IPS DF 6.9 (cell line): ENCODE measurements around the gene UBA6.
"Not testable (repeated sequence)": the region's sequence is repeated elsewhere in the genome, so short reads cannot be mapped to it uniquely, and the experiment has no call there.

Experiments
- DNase-seq: peaks from one replicate; pipeline ENCODE4 v3.0.0-alpha.2; 2013; ENCODE audit warnings: low read depth, low spot score
- H3K27ac ChIP-seq: one replicate; pipeline ENCODE4 v1.5.1; 2013; ENCODE audit warnings: low read length, control low read depth
- H3K27me3 ChIP-seq: 2 replicates; pipeline ENCODE4 v1.6.1; 2013; ENCODE audit warnings: mild to moderate bottlenecking, low read length; ENCODE audit not compliant: control insufficient read depth, insufficient read depth
- H3K36me3 ChIP-seq: 2 replicates; pipeline ENCODE4 v1.6.1; 2013; ENCODE audit warnings: low read length; ENCODE audit not compliant: control insufficient read depth, insufficient read depth
- H3K4me1 ChIP-seq: 2 replicates; pipeline ENCODE4 v1.6.1; 2013; ENCODE audit warnings: low read length; ENCODE audit not compliant: control insufficient read depth, insufficient read depth
- H3K4me3 ChIP-seq: 2 replicates; pipeline ENCODE4 v1.5.1; 2013; ENCODE audit warnings: mild to moderate bottlenecking, low read length
- H3K9me3 ChIP-seq: 2 replicates; pipeline ENCODE4 v1.6.1; 2013; ENCODE audit warnings: low read length, inconsistent platforms; ENCODE audit not compliant: control insufficient read depth, insufficient read depth
- WGBS: extraction: QIAGEN DNeasy Blood & Tissue Kit; methylation state at CpG from one replicate; pipeline ENCODE4 v1.1.7; 2013; ENCODE audit warnings: mixed read lengths, missing lambda C conversion rate; ENCODE audit not compliant: insufficient read length, insufficient coverage; 5-methylcytosine and 5-hydroxymethylcytosine counted together

Gene UBA6

GRCh38 chr4:67714248-67714583 is 13.3 kb upstream of the UBA6 start:
- peaks cover 8% of the 10 kb centered on the region for H3K4me1 ChIP-seq
- H3K27ac ChIP-seq: no peak overlapping the region
- DNase-seq: no peak
- no peaks in the 10 kb centered on the region for H3K36me3 ChIP-seq
- no peak overlapping the region for H3K4me3 ChIP-seq
- H3K9me3 ChIP-seq: no peaks in the 10 kb centered on the region
- no CpG with 5 or more reads among the region's 1 CpG for WGBS
- no peaks in the 10 kb centered on the region for H3K27me3 ChIP-seq

GRCh38 chr4:67713529-67714247 is 12.7 kb upstream of the UBA6 start:
- no peak for DNase-seq
- no peaks in the 10 kb centered on the region for H3K9me3 ChIP-seq
- WGBS: no CpG with 5 or more reads among the region's 12 CpGs
- no peaks in the 10 kb centered on the region for H3K36me3 ChIP-seq
- no peak overlapping the region for H3K27ac ChIP-seq
- peaks cover 8% of the 10 kb centered on the region for H3K4me1 ChIP-seq
- no peak overlapping the region for H3K4me3 ChIP-seq
- no peaks in the 10 kb centered on the region for H3K27me3 ChIP-seq

- WGBS: no CpG with 5 or more reads among the region's 7 CpGs
- no peak for DNase-seq
- no peak overlapping the region for H3K27ac ChIP-seq
These were observed 11.9 kb upstream of the UBA6 start for GRCh38 chr4:67712650-67713528.

GRCh38 chr4:67712000-67712625 is 11.2 kb upstream of the UBA6 start:
- Histone ChIP-seq H3K27me3 (no peaks in the 10 kb centered on the region), H3K4me3 (no peak overlapping the region), H3K4me1 (peaks cover 8% of the 10 kb centered on the region), H3K27ac (no peak overlapping the region), H3K9me3 (no peaks in the 10 kb centered on the region), H3K36me3 (no peaks in the 10 kb centered on the region)
- no CpG with 5 or more reads among the region's 3 CpGs for WGBS
- no peak for DNase-seq

More at GRCh38 chr4:67712650-67713528, 11.9 kb upstream of the UBA6 start:
- peaks cover 8% of the 10 kb centered on the region for H3K4me1 ChIP-seq
- no peaks in the 10 kb centered on the region for H3K27me3 ChIP-seq
- no peaks in the 10 kb centered on the region for H3K9me3 ChIP-seq
- no peak overlapping the region for H3K4me3 ChIP-seq
- H3K36me3 ChIP-seq: no peaks in the 10 kb centered on the region

DNA sequence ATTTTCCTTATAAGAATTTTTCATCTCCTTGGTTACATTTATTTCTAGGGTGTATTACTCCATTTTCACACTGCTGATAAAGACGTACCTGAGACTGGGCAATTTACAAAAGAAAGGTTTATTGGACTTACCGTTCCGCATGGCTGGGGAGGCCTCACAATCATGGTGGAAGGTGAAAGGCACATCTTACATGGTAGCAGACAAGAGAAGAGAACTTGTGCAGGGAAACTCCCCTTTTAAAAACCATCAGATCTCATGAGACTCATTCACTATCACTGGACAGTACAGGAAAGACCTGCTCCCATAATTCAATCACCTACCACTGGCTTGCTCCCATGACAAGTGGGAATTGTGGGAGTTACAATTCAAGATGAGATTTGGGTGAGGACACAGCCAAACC is 5.7 kb upstream of the UBA6 start:
- WGBS: no CpG with 5 or more reads among the region's 3 CpGs
- not testable (repeated sequence) for H3K36me3 ChIP-seq, H3K27ac ChIP-seq, H3K4me3 ChIP-seq, H3K27me3 ChIP-seq, DNase-seq, H3K9me3 ChIP-seq, H3K4me1 ChIP-seq

DNA sequence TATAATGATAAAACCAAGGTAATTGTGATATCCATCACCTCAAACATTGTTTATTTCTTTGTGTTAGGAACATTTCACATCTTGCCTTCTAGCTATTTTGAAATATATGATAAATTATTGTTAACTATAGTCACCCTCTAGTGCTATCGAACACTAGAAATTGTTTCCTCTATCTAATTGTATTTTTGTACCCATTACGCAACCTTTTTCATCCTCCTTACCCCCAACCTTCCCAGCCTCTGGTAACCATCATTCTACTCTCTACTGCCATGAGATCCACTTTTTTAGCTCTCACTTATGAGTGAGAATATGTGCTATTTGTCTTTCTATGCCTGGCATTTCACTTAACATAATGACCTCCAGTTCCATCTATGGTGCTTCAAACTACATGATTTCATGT is 3.9 kb upstream of the UBA6 start:
- Histone ChIP-seq H3K27me3 (no peaks in the 10 kb centered on the region), H3K4me3 (no peak overlapping the region), H3K36me3 (no peaks in the 10 kb centered on the region), H3K4me1 (no peaks in the 10 kb centered on the region; the same call in 1 of the 2 replicates), H3K27ac (no peak overlapping the region), H3K9me3 (no peaks in the 10 kb centered on the region)
- WGBS: no CpG with 5 or more reads among the region's 2 CpGs
- no peak for DNase-seq

DNA sequence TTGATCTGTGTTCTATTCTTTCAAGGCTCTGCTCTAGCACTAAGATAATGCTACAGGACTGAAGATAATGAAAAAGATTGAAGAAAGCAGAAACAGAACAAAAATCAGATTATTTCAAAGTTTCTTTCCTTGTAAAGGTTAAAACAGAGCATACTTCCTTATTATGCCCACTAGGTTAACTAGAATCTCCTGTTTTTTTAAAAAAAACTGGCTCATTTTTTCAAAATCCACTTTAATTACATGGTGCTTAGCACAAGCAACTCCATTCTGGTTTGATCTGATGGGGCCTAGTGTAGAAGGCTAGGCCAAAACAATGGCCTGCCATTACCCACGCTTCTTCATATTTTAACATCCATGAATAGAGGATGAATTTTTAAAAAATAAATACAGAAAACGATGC is 1.2 kb upstream of the UBA6 start:
- H3K4me3 ChIP-seq: no peak overlapping the region
- no peak for DNase-seq
- WGBS: 100% methylated on average over 1 of the region's 2 CpGs
- H3K27me3 ChIP-seq: no peaks in the 10 kb centered on the region
- no peaks in the 10 kb centered on the region; the same call in 1 of the 2 replicates for H3K36me3 ChIP-seq
- H3K9me3 ChIP-seq: no peaks in the 10 kb centered on the region
- H3K4me1 ChIP-seq: no peaks in the 10 kb centered on the region; the same call in 1 of the 2 replicates
- H3K27ac ChIP-seq: no peak overlapping the region

- WGBS: no CpG with 5 or more reads among the region's 4 CpGs
- Histone ChIP-seq H3K4me1 (no peaks in the 10 kb centered on the region; the same call in 1 of the 2 replicates), H3K27ac (no peak overlapping the region)
These were observed 529 bp upstream of the UBA6 start for GRCh38 chr4:67701517-67701850.

GRCh38 chr4:67700116-67700737 is 728 bp downstream of the UBA6 start:
- Histone ChIP-seq H3K36me3 (no peaks in the 10 kb centered on the region; the same call in 1 of the 2 replicates), H3K9me3 (no peaks in the 10 kb centered on the region), H3K27ac (no peak overlapping the region), H3K27me3 (no peaks in the 10 kb centered on the region), H3K4me1 (no peaks in the 10 kb centered on the region; the same call in 1 of the 2 replicates), H3K4me3 (peak overlapping the region; percentile 89; the same call in 1 of the 2 replicates)
- no peak for DNase-seq
- no CpG with 5 or more reads among the region's 11 CpGs for WGBS

More at GRCh38 chr4:67701517-67701850, 529 bp upstream of the UBA6 start:
- no peak for DNase-seq
- H3K4me3 ChIP-seq: peak overlapping the region; percentile 59; the same call in 1 of the 2 replicates
- H3K27me3 ChIP-seq: no peaks in the 10 kb centered on the region
- H3K9me3 ChIP-seq: no peaks in the 10 kb centered on the region
- H3K36me3 ChIP-seq: no peaks in the 10 kb centered on the region; the same call in 1 of the 2 replicates

DNA sequence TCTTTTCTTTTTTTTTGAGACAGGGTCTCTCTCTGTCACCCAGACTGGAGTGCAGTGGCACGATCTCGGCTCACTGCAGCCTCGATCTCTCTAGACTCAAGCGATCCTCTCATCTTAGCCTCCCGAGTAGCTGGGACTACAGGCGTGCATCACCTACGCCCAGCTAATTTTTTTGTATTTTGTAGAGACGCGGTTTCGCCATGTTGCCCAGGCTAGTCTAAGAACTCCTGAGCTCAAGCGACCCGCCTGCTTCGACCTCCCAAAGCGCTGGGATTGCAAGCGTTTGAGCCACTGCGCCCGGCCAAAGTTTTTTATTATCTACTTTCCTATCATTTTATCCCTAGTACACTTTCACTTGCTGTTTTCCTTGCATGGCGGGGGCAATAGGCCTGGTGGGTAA is 1.4 kb downstream of the UBA6 start:
- whole genome bisulfite sequencing: no CpG with 5 or more reads among the region's 18 CpGs
- H3K4me1 ChIP-seq: no peaks in the 10 kb centered on the region; the same call in 1 of the 2 replicates
- no peak overlapping the region for H3K4me3 ChIP-seq
- DNase-seq: no peak
- no peaks in the 10 kb centered on the region for H3K9me3 ChIP-seq
- no peaks in the 10 kb centered on the region for H3K27me3 ChIP-seq
- no peaks in the 10 kb centered on the region; the same call in 1 of the 2 replicates for H3K36me3 ChIP-seq
- H3K27ac ChIP-seq: no peak overlapping the region
